Measurements from ENCODE around the gene VPS52.
"Not testable (repeated sequence)": the region's sequence is repeated elsewhere in the genome, so short reads cannot be mapped to it uniquely, and the experiment has no call there.

VPS52 gene

GRCh38 chr6:33278810-33279209 is 7.1 kb upstream of the VPS52 start:
- no peak for DNase-seq

GRCh38 chr6:33278392-33278741 is 6.7 kb upstream of the VPS52 start:
- no peak for DNase-seq

GRCh38 chr6:33277663-33278391 is 6.2 kb upstream of the VPS52 start:
- DNase-seq, result no peak

- DNase-seq, result peak; percentile 49
Measured at GRCh38 chr6:33276864-33277662, 5.4 kb upstream of the VPS52 start, which contains the start of gene B3GALT4. Gene B3GALT4, plus strand, starts transcription at chr6:33277123. Its CDS starts 297 bp downstream, at chr6:33277420.

- no peak for DNase-seq
Measured at GRCh38 chr6:33276581-33276863, 4.8 kb upstream of the VPS52 start.

- DNase-seq, result not testable (repeated sequence)
Measured at GRCh38 chr6:33275795-33276580, 4.3 kb upstream of the VPS52 start.

GRCh38 chr6:33273924-33274902 is 2.5 kb upstream of the VPS52 start:
- DNase-seq, result no peak

- DNase-seq, result no peak
Measured at GRCh38 chr6:33273129-33273923, 1.6 kb upstream of the VPS52 start.

- DNase-seq, result no peak
Measured at GRCh38 chr6:33272275-33273128, 826 bp upstream of the VPS52 start.

- no peak for DNase-seq
Measured at GRCh38 chr6:33271117-33271467, 584 bp downstream of the VPS52 start.

- no peak for DNase-seq
Measured at GRCh38 chr6:33264015-33264414, 7.7 kb downstream of the VPS52 start.

- not testable (repeated sequence) for DNase-seq
Measured at GRCh38 chr6:33262490-33262889, 9.2 kb downstream of the VPS52 start.

- DNase-seq, result no peak
Measured at GRCh38 chr6:33259032-33259431, 12.6 kb downstream of the VPS52 start.

- DNase-seq, result no peak
Measured at GRCh38 chr6:33254591-33254990, 17.1 kb downstream of the VPS52 start.

- no peak for DNase-seq
Measured at GRCh38 chr6:33252759-33253158, 18.9 kb downstream of the VPS52 start.

- DNase-seq, result no peak
Measured at GRCh38 chr6:33251395-33252012, 20.2 kb downstream of the VPS52 start.

- no peak for DNase-seq
Measured at GRCh38 chr6:33250731-33251130, 20.9 kb downstream of the VPS52 start.

- DNase-seq, result no peak
Measured at GRCh38 chr6:33249732-33250630, 21.7 kb downstream of the VPS52 start.
